Subcutaneous abdominal adipose tissue (tissue), 5 donors: ENCODE data around the gene ATP6V0A1.
"Not testable (repeated sequence)": the region's sequence is repeated elsewhere in the genome, so short reads cannot be mapped to it uniquely, and the experiment has no call there.

ENCODE experiments used
- H3K27ac ChIP-seq: one replicate; pipeline ENCODE4 v1.7.0; 2013; ENCODE audit warnings: low read depth, mild to moderate bottlenecking, inconsistent platforms, low read length, moderate library complexity
- H3K27me3 ChIP-seq, 5 donors: one replicate each; pipeline ENCODE4 v1.7.0; 2013; ENCODE audit warnings: low read length in 5 of 5, inconsistent platforms in 1 of 5; ENCODE audit not compliant: control insufficient read depth in 5 of 5, insufficient read depth in 4 of 5
- H3K36me3 ChIP-seq, 5 donors: one replicate each; pipeline ENCODE4 v1.7.0; 2013; ENCODE audit warnings: low read length in 5 of 5; ENCODE audit not compliant: control insufficient read depth in 5 of 5, insufficient read depth in 5 of 5
- H3K4me1 ChIP-seq, 5 donors: one replicate each; pipeline ENCODE4 v1.7.0; 2013; ENCODE audit warnings: low read length in 5 of 5, mild to moderate bottlenecking in 3 of 5, moderate library complexity in 1 of 5; ENCODE audit not compliant: control insufficient read depth in 5 of 5, insufficient read depth in 5 of 5
- H3K4me3 ChIP-seq, 5 donors: one replicate each; pipeline ENCODE4 v1.7.0; 2013; ENCODE audit warnings: low read length in 5 of 5, low read depth in 1 of 5
- H3K9ac ChIP-seq, 5 donors: one replicate each; pipeline ENCODE4 v1.7.0; 2013; ENCODE audit warnings: low read length in 5 of 5, mild to moderate bottlenecking in 4 of 5, moderate library complexity in 3 of 5
- H3K9me3 ChIP-seq, 5 donors: one replicate each; pipeline ENCODE4 v1.7.0; 2013; ENCODE audit warnings: low read length in 5 of 5; ENCODE audit not compliant: control insufficient read depth in 5 of 5
- donor health status: healthy.
- donor health status: healthy.
- donor health status: healthy.
- donor health status: healthy.
- donor health status: healthy.

ATP6V0A1 gene

DNA sequence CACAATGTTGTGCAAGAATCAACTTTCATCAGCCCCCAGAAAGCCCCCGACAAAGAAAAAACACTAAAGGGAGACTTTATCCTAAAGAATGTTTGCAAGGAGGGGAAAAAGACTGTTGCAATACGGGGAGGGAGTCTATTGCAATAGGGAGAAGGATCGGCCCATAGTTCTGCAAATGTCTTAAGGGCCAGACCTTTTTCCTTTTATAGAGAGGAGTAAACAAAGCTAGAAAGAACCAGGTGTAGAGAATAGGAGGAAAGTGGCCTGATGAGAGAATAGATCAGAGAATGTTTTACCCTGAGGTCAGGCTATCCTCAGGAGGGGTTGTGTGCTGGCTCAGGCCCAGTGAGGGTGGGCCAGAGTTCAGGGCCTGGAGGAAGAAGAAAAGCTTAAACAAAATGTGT lies 26.9 kb upstream of the ATP6V0A1 start:
- no peak overlapping the region for H3K4me3 ChIP-seq
- H3K9ac ChIP-seq = peak overlapping the region in 2 of 5 donors; percentile 7 to 41
- H3K27ac ChIP-seq = peak overlapping the region; percentile 47
- H3K9me3 ChIP-seq = no peaks in the 10 kb centered on the region
- H3K27me3 ChIP-seq = no peaks in the 10 kb centered on the region
- H3K36me3 ChIP-seq = no peaks in the 10 kb centered on the region
- peaks cover 9 to 48% (median 44%) of the 10 kb centered on the region in 5 donors for H3K4me1 ChIP-seq

DNA sequence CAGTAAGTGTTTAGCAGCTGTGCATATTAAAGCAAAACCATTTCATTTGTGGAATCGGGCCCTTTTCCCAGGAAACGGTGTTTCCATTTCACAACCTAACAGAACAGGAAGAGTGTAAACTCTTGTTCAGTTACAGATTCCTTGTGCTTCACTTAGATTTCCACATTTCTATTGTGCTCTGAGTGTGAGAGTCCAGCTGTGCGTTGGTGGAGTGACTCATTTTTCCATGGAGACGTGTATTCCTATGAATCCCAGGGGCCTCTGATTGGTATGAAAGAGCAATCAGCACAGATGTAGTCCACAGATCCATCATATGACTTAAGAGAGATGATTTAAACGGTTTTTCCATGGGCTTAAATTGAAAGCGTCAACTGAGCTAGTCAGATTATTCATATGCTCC lies 22.3 kb upstream of the ATP6V0A1 start:
- H3K4me3 ChIP-seq = peak overlapping the region in 1 of 5 donors; percentile 22
- no peaks in the 10 kb centered on the region for H3K9me3 ChIP-seq
- H3K36me3 ChIP-seq = no peaks in the 10 kb centered on the region
- H3K27ac ChIP-seq = peak overlapping the region; percentile 68
- H3K27me3 ChIP-seq = no peaks in the 10 kb centered on the region
- peaks cover 5 to 25% (median 19%) of the 10 kb centered on the region in 5 donors for H3K4me1 ChIP-seq
- H3K9ac ChIP-seq = peak overlapping the region in 1 of 5 donors; percentile 1

DNA sequence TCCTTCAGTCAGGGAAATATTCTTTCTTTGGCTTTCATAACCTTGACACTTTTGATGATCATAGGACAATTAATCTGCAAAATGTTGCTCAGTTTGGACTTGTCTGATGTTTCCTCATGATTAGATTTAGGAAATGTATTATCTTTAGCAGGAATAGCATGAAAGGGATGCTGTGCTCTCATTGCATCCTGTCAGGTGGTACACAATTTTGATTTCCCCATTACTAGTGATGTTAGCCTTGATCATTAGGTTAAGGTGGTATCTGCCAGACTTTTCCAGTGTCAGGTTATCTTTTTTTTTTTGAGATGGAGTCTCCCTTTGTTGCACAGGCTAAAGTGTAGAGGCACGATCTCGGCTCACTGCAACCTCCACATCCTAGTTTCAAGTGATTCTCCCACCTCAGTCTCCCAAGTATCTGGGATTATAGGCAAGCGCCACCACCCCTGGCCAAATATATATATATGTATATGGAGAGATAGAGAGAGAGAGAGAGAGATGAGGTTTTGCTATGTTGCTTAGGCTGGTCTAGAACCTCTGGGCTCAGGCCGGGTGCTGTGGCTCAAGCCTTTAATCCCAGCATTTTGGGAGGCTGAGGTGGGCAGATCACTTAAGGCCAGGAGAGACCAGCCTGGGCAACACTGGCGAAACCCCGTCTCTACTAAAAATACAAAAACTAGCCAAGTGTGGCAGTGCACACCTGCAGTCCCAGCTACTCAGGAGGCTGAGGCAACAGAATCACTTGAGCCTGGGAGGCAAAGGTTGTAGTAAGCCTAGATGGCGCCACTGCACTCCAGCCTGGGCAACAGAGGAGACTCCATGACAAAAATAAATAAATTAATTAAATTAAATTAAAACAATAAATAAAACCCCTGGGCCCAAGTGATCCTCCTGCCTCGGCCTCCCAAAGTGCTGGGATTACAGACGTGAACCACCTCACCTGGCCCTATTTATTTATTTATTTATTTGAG lies 19.8 kb upstream of the ATP6V0A1 start:
- no peak overlapping the region for H3K9ac ChIP-seq
- no peak overlapping the region for H3K4me3 ChIP-seq
- H3K4me1 ChIP-seq = peaks cover 5 to 23% (median 14%) of the 10 kb centered on the region in 5 donors
- no peaks in the 10 kb centered on the region for H3K9me3 ChIP-seq
- H3K27ac ChIP-seq = no peak overlapping the region
- no peaks in the 10 kb centered on the region for H3K36me3 ChIP-seq
- H3K27me3 ChIP-seq = no peaks in the 10 kb centered on the region

DNA sequence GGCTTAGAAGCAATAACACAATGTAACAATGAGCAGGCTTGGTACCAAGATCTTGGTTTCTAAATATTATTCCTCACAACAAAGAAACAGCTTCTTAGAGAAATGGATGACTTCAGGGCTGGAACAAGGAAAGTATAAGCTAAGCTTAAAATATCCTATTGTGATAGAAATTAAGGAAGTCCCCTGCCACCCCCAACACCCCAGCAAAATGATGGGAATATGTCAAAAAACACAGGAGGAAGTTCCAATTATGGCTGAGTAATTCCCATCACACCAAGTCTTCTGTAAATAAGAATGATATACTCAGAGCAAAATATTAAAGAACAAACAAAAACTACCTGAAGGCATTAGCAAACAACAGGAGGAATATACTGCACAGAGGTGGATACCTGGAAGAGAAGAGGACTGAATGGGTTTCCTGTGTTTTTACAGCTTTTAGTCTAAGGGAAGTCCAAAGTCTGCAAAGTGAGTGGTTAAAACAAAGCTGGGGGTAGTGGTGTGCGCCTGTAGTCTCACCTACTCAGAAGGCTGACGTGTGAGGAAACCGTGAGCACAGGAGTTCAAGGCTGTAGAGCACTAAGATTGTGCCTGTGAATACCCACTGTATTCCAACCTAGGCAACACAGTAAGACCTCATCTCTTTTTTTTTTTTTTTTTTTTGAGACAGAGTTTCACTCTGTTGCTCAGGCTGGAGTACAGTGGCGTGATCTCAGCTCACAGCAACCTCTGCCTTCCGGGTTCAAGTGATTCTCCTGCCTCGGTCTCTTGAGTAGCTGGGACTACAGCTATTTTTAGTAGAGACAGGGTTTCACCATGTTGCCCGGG lies 17.1 kb upstream of the ATP6V0A1 start:
- Histone ChIP-seq H3K4me3 (no peak overlapping the region), H3K36me3 (no peaks in the 10 kb centered on the region), H3K27me3 (no peaks in the 10 kb centered on the region), H3K27ac (no peak overlapping the region), H3K9me3 (no peaks in the 10 kb centered on the region), H3K9ac (no peak overlapping the region), H3K4me1 (peaks cover under 1 to 16% (median 6%) of the 10 kb centered on the region in 5 donors)

DNA sequence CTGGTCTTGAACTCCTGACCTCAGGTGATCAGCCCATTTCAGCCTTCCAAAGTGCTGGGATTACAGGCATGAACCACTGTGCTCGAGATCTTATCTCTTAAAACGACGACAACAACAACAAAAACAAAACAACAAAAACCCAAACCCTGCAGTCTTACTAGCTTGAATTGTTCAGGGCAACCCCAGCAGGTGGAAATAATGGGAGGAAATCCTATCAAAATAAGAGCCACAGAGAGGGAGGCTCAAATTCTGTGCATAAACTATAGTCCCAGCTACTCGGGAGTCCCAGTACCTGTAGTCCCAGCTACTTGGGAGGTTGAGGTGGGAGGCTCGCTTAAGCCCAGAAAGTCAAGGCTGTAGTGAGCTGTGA lies 16.5 kb upstream of the ATP6V0A1 start:
- no peaks in the 10 kb centered on the region for H3K27me3 ChIP-seq
- no peaks in the 10 kb centered on the region for H3K36me3 ChIP-seq
- H3K4me1 ChIP-seq = peaks cover 0 to 16% (median 2%) of the 10 kb centered on the region in 5 donors
- no peak overlapping the region for H3K9ac ChIP-seq
- H3K4me3 ChIP-seq = no peak overlapping the region
- H3K9me3 ChIP-seq = no peaks in the 10 kb centered on the region
- H3K27ac ChIP-seq = no peak overlapping the region

DNA sequence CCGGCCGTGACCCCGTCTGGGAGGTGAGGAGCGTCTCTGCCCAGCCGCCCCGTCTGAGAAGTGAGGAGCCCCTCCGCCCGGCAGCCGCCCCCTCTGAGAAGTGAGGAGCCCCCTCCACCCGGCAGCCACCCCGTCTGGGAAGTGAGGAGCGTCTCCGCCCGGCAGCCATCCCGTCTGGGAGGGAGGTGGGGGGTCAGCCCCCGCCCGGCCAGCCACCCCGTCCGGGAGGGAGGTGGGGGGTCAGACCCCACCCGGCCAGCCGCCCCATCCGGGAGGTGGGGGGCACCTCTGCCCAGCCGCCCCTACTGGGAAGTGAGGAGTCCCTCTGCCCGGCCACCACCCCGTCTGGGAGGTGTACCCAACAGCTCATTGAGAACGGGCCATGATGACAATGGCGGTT lies 9.5 kb upstream of the ATP6V0A1 start:
- H3K27me3 ChIP-seq, H3K9me3 ChIP-seq, H3K4me3 ChIP-seq, H3K36me3 ChIP-seq, H3K4me1 ChIP-seq, H3K27ac ChIP-seq, H3K9ac ChIP-seq: not testable (repeated sequence)

DNA sequence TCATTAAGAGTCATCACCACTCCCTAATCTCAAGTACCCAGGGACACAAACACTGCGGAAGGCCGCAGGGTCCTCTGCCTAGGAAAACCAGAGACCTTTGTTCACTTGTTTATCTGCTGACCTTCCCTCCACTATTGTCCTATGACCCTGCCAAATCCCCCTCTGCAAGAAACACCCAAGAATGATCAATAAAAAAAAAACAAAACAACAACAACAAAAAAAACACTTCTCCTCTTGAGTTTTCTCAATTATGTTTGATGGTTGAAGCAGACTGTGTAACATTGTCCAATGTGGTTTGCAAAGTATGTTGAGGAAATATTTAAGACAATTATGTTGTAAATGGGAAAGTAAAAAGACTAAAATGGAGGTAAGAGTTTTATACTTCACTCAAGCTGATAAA lies 8.8 kb upstream of the ATP6V0A1 start:
- not testable (repeated sequence) for H3K27me3 ChIP-seq, H3K9ac ChIP-seq, H3K36me3 ChIP-seq, H3K9me3 ChIP-seq, H3K27ac ChIP-seq, H3K4me1 ChIP-seq, H3K4me3 ChIP-seq

DNA sequence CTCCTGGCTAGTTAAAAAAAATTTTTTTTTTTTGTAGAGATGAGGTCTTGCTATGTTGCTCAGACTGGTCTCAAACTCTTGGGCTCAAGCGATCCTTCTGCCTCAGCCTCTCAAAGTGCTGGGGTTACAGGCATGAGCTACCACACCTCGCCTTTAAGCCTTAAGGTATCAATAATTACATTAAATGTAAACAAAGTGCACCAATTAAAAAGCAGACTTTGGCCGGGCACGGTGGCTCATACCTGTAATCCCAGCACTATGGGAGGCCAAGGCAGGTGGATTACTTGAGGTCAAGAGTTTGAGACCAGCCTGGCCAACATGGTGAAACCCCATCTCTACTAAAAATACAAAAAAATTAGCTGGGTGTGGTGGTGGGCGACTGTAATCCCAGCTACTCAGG lies 7.4 kb upstream of the ATP6V0A1 start:
- not testable (repeated sequence) for H3K27ac ChIP-seq, H3K4me3 ChIP-seq, H3K36me3 ChIP-seq, H3K9me3 ChIP-seq, H3K27me3 ChIP-seq, H3K9ac ChIP-seq
- peaks cover 1 to 10% (median 4%) of the 10 kb centered on the region in 5 donors for H3K4me1 ChIP-seq

DNA sequence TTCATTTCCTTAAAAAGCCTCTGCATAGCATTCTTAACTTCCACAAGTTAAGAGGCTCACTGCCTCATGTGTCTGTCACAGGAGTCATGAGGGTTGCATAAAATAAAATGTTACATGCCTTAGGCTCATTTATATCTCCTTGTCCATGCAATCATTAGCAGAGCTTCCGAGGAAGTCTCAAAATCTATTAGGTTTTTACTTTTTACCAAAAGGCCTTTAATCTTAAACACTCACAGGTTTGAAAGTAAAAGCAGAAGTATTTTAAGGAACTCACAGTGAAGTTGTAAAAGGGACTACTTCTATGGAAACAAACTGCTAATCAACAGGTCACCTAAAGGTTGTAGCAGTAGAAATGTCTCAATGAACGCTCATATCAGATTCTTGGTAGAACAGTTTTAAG lies 5.2 kb upstream of the ATP6V0A1 start:
- Histone ChIP-seq H3K36me3 (no peaks in the 10 kb centered on the region), H3K4me1 (peaks cover 3 to 25% (median 19%) of the 10 kb centered on the region in 5 donors), H3K27me3 (no peaks in the 10 kb centered on the region), H3K9ac (no peak overlapping the region), H3K27ac (no peak overlapping the region), H3K4me3 (no peak overlapping the region), H3K9me3 (no peaks in the 10 kb centered on the region)

DNA sequence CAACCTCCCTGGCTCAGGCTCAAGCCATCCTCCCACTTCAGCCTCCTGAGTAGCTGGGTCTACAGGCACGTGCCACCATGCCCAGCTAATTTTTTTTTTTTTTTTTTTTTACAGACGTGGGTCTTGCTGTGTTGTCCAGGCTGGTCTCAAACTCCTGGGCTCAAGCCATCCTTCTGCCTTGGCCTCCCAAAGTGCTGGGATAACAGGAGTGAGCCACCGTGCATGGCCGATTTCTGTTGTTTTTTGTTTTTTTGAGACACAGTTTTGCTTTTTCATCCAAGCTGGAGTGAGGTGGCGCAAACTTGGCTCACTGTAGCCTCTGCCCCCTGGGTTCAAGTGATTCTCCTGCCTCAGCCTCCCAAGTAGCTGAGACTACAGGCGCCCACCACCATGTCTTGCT lies 3.7 kb upstream of the ATP6V0A1 start:
- H3K9ac ChIP-seq, H3K4me3 ChIP-seq, H3K27ac ChIP-seq, H3K27me3 ChIP-seq, H3K9me3 ChIP-seq, H3K36me3 ChIP-seq: not testable (repeated sequence)
- H3K4me1 ChIP-seq = peaks cover 3 to 39% (median 33%) of the 10 kb centered on the region in 5 donors
